Stimulated activated naive B cell treated with anti-CD40 and anti-IgM and Interleukin-4, amounts not matched to agents 10 μg/mL and 1 μg/mL and 100 μg/mL, for 72 hours (primary cell): ENCODE measurements around the gene GBP2.
A peak's percentile ranks its signal among the peaks of the same experiment; 100 is the strongest.

Source experiments
- ATAC-seq, 2 donors: fragments of 150-1000 bp; cut with Tn5 transposase; replicated peaks; 2 replicates each; pipeline ENCODE4 v1.10.0; 2021; ENCODE audit warnings: moderate library complexity in 1 of 2
- DNase-seq: peaks from one replicate; pipeline ENCODE4 v3.0.0; 2021
- H3K27ac Mint-ChIP-seq: one replicate; pipeline ENCODE4 v1.8.0; 2022; ENCODE audit warnings: mild to moderate bottlenecking, mixed read lengths
- H3K27me3 Mint-ChIP-seq, 2 donors: one replicate each; pipeline ENCODE4 v1.8.0; 2022; ENCODE audit warnings: mixed read lengths in 2 of 2
- H3K36me3 Mint-ChIP-seq, 2 donors: one replicate each; pipeline ENCODE4 v1.8.0; 2022; ENCODE audit warnings: mixed read lengths in 2 of 2, mild to moderate bottlenecking in 1 of 2
- H3K4me1 Mint-ChIP-seq, 2 donors: one replicate each; pipeline ENCODE4 v1.8.0; 2022; ENCODE audit warnings: mixed read lengths in 2 of 2, mild to moderate bottlenecking in 1 of 2
- H3K4me3 Mint-ChIP-seq, 2 donors: one replicate each; pipeline ENCODE4 v1.8.0; 2022; ENCODE audit warnings: mild to moderate bottlenecking in 2 of 2, mixed read lengths in 2 of 2, moderate library complexity in 1 of 2
- H3K9me3 Mint-ChIP-seq, 2 donors: one replicate each; pipeline ENCODE4 v1.8.0; 2022; ENCODE audit warnings: mixed read lengths in 2 of 2, mild to moderate bottlenecking in 1 of 2

Gene GBP2, protein sequence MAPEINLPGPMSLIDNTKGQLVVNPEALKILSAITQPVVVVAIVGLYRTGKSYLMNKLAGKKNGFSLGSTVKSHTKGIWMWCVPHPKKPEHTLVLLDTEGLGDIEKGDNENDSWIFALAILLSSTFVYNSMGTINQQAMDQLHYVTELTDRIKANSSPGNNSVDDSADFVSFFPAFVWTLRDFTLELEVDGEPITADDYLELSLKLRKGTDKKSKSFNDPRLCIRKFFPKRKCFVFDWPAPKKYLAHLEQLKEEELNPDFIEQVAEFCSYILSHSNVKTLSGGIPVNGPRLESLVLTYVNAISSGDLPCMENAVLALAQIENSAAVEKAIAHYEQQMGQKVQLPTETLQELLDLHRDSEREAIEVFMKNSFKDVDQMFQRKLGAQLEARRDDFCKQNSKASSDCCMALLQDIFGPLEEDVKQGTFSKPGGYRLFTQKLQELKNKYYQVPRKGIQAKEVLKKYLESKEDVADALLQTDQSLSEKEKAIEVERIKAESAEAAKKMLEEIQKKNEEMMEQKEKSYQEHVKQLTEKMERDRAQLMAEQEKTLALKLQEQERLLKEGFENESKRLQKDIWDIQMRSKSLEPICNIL

DNA sequence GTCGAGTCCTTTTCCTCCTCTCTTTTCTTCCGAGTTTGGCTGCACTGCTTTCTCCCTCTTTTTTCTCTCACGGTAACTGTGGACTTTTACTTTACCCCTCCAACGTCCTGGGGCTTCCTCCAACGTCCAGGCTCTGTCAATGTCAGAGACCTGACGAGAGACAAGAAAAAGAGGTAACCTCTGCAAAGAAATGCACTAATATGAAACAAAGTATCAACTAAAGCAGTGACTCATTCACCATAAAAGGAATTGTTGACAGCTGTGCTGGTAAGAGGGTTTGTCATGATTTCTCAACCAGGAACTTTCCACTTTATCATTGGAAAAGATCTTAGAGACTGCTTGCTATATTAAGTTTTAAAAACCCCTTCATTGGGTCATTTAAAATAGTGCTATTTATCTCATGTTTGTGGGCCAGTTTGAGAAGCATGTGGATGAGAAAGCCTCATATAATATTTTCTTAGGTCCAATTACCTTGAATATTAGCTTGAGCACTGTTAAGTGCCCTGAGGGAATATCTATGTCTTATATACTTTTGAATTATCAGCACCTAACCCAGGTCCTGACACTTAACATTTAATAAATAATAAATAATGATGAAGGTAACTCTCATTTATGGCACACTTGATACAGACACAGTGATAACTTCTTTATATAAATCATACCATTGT lies at the start of gene GBP2:
GBP2 (minus strand) TSS at position 202 of the 668 bp plus-strand sequence. CDS start 4,148 bp downstream, outside the sequence.
- Mint-ChIP-seq H3K4me1 (peaks cover 33 to 60% of the 10 kb centered on the region in 2 donors), H3K4me3 (peak within 1 kb of the TSS; percentile 93 to 98), H3K27ac (peak within 1 kb of the TSS; percentile 97), H3K36me3 (peaks cover 4 to 7% of the 10 kb centered on the region in 2 donors), H3K27me3 (no peaks in the 10 kb centered on the region), H3K9me3 (peaks cover 0 to 1% of the 10 kb centered on the region in 2 donors)
- no peak for DNase-seq
- ATAC-seq: peak; percentile 85 to 86

DNA sequence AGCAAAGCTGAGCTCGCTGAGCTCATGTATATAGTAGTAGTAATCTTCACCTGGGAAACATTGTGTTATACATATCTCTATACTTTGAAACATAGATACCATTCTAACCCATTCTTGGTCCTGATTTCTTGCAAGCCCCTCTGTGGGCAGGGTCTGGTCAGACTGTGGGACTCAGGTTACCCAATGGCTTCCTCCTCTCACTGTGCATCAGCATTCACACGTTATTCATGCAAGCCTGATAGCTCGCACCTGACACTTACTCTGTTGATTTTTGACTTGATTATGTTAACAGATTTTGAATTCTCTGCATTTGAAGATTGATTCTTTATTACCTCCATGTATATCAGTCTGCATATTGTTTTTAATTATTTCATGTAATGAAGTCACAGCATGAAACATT lies 48.6 kb upstream of the GBP2 start:
- Mint-ChIP-seq H3K27ac (no peak overlapping the region), H3K27me3 (no peaks in the 10 kb centered on the region), H3K9me3 (no peaks in the 10 kb centered on the region), H3K4me1 (peaks cover 3 to 5% of the 10 kb centered on the region in 2 donors), H3K4me3 (no peak overlapping the region), H3K36me3 (no peaks in the 10 kb centered on the region)
- no peak for DNase-seq
- ATAC-seq: no peak

DNA sequence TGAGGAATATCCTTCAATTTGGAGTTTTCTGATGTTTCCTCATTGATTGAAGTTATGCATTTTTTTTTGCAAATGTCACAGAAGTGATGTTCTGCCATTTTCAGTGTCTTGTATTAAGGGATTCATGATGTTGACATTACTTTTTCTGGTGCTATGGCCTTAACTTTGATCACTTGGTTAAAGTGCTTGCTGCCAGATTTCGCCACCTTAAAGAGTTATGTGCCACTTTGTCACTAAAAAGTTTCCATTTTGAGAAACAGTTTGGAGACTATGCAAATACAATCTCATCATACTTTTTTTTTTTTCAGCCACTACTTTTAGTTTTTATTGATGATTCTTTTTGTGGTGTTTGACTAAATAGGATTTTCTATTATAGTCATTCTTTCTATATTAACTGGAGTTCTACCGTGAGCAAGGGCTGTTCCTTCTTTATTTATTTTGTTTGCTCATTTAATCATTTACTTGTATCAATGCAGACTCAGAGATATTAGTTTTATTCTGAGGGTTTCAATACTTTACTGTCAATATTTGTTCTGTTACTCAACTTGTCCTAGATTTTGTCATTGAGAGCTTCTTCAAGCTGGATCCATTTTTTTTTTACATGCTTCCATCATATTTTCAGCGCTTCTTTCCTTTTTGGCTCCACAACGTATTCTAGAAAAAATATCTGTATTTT lies 46.7 kb upstream of the GBP2 start:
- Mint-ChIP-seq H3K4me3 (no peak overlapping the region), H3K4me1 (peaks cover 3 to 5% of the 10 kb centered on the region in 2 donors), H3K36me3 (no peaks in the 10 kb centered on the region), H3K27me3 (no peaks in the 10 kb centered on the region), H3K27ac (no peak overlapping the region), H3K9me3 (no peaks in the 10 kb centered on the region)
- DNase-seq (no peak), ATAC-seq (no peak)

GRCh38 chr1:89171067-89171438 lies 45.1 kb upstream of the GBP2 start:
- peak overlapping the region; percentile 6 for H3K27ac Mint-ChIP-seq
- no peaks in the 10 kb centered on the region for H3K9me3 Mint-ChIP-seq
- no peak overlapping the region for H3K4me3 Mint-ChIP-seq
- ATAC-seq: no peak
- H3K4me1 Mint-ChIP-seq: peaks cover 3 to 5% of the 10 kb centered on the region in 2 donors
- no peak for DNase-seq
- no peaks in the 10 kb centered on the region for H3K27me3 Mint-ChIP-seq
- no peaks in the 10 kb centered on the region for H3K36me3 Mint-ChIP-seq

DNA sequence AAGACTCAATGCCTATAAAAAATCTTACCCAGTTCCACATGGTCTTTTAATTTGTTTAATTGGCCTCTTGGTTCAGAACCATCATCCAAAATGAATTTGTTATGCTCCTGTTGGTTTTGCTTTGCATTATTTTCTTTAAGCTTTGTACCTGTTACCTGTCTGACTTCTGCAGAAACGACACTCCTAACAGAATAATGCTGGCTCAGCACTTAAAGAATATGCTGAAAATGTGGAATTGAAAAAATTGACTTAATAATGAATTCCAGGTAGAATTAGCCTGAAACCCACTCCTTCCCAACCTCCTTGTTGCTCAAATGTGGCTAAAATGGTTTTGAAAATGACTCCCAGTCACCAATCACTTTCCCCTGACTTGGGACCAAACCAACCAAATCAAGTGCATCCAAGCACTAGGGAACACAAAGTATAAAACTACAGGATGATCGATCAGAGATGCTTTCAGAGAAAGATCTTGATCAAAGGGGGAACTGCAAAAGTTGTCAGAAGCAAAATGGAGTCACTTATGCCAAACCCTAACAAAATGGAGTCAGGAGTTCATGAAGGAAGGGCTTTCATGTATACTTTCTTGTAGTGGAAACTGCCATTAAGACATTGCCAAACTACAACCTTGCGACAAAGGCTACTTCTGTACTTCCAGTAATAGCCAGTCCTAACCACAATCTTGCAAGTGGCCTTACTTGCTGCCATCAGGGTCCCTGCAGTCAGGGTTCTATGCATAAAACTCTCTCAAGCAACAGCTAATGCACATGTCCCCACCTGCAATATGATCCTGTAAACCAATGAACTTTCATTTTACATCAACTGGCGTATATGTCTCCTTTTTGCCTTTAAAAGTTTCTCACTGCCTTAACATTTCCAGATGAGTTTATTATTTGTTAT lies 44.5 kb upstream of the GBP2 start:
- H3K4me3 Mint-ChIP-seq: no peak overlapping the region
- ATAC-seq (no peak), DNase-seq (no peak)
- H3K4me1 Mint-ChIP-seq: peaks cover 3 to 5% of the 10 kb centered on the region in 2 donors
- H3K36me3 Mint-ChIP-seq: no peaks in the 10 kb centered on the region
- H3K9me3 Mint-ChIP-seq: no peaks in the 10 kb centered on the region
- H3K27me3 Mint-ChIP-seq: no peaks in the 10 kb centered on the region
- no peak overlapping the region for H3K27ac Mint-ChIP-seq

DNA sequence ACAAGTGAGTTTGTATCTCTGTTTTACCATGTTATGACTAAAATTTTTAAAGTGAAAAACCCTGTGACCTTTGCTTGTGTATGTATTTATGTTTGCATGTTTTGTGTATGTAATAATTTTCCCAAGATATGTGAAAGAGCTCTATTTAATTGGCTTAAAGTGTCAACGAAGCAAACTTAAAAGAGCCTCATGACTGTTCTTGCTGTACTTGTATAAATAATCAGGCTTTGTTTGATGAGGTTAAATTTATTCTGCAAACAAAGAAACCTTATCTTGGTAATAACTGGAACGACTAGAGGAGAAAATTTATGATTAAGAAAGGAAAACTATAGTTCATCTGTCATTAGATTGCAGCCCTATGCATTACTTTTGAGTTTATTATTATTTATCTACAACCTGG lies 43.3 kb upstream of the GBP2 start:
- H3K27ac Mint-ChIP-seq: no peak overlapping the region

GRCh38 chr1:89167590-89168230 lies 41.8 kb upstream of the GBP2 start:
- ATAC-seq (no peak), DNase-seq (no peak)
- Mint-ChIP-seq H3K27ac (no peak overlapping the region), H3K4me1 (peaks cover 3 to 5% of the 10 kb centered on the region in 2 donors), H3K36me3 (no peaks in the 10 kb centered on the region), H3K4me3 (no peak overlapping the region), H3K27me3 (no peaks in the 10 kb centered on the region), H3K9me3 (no peaks in the 10 kb centered on the region)

More for the DNA sequence above, 43.3 kb upstream of the GBP2 start:
- H3K9me3 Mint-ChIP-seq: no peaks in the 10 kb centered on the region
- H3K36me3 Mint-ChIP-seq: no peaks in the 10 kb centered on the region
- H3K4me3 Mint-ChIP-seq: no peak overlapping the region
- no peaks in the 10 kb centered on the region for H3K27me3 Mint-ChIP-seq
- ATAC-seq (no peak), DNase-seq (no peak)
- H3K4me1 Mint-ChIP-seq: peaks cover 3 to 5% of the 10 kb centered on the region in 2 donors

GRCh38 chr1:89166705-89167104 lies 40.8 kb upstream of the GBP2 start:
- H3K9me3 Mint-ChIP-seq: peaks cover 0 to under 1% of the 10 kb centered on the region in 2 donors
- H3K4me1 Mint-ChIP-seq: peaks cover 5 to 6% of the 10 kb centered on the region in 2 donors
- H3K27ac Mint-ChIP-seq: no peak overlapping the region
- ATAC-seq (no peak), DNase-seq (no peak)
- H3K27me3 Mint-ChIP-seq: no peaks in the 10 kb centered on the region
- no peaks in the 10 kb centered on the region for H3K36me3 Mint-ChIP-seq
- no peak overlapping the region for H3K4me3 Mint-ChIP-seq

DNA sequence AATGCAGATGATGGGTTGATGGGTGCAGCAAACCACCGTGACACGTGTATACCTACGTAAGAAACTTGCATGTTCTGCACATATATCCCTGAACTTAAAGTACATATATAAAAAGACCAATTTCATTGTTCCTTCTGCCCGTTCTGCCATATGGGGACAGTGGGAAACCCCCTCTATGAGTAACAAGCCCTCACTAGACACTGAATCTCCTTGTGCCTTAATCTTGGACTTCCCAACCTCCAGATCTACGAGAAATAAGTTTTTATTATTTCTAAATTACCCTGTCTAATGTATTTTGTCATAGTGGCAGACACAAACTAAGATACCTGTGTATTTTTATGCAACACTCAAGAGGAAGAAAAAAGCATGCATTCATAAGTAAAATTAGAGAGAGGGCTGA lies 39.9 kb upstream of the GBP2 start:
- H3K27me3 Mint-ChIP-seq: no peaks in the 10 kb centered on the region
- H3K9me3 Mint-ChIP-seq: peaks cover 6 to 7% of the 10 kb centered on the region in 2 donors
- no peak overlapping the region for H3K27ac Mint-ChIP-seq
- H3K36me3 Mint-ChIP-seq: no peaks in the 10 kb centered on the region
- H3K4me3 Mint-ChIP-seq: no peak overlapping the region
- DNase-seq (no peak), ATAC-seq (no peak)
- peaks cover 1 to 3% of the 10 kb centered on the region in 2 donors for H3K4me1 Mint-ChIP-seq

DNA sequence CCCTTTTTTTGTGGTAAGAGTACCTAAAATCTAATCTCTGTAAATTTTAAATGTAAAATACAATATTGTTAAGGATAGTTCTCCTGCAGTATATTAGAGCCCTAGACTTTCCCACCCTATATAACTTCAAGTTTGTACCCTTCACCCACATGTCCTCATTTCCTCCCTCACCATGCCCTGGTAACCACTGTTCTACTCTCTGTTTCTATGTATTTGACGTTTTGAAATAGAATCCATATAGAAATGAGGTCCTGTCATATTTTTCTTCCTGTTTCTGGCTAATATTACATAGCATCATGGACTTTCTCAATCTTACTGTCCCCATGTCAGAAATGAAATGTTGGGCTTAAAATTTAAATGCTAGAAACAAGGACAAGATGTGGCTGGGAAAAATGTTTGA lies 25.1 kb upstream of the GBP2 start:
- DNase-seq: no peak
- peaks cover 0 to 5% of the 10 kb centered on the region in 2 donors for H3K36me3 Mint-ChIP-seq

DNA sequence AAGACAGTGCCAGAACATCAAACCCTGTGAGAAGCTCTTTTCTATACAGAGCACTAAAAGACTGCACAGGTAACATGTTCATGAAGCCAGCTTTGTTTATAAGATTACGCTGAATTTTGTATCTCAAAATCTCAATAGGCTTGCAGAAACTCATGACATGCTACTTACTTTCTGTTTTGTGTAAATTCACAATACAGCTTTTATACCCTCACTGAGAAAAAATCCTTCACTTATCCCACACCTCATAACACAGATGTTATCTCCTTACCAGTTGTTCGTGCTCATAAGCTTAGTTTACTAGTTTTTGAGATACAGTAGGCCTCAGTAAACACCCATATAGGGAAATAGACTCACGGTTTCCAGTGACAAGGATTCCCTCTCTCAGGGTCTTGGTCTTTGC lies 24.1 kb upstream of the GBP2 start:
- Mint-ChIP-seq H3K9me3 (no peaks in the 10 kb centered on the region), H3K4me3 (no peak overlapping the region), H3K27ac (no peak overlapping the region), H3K4me1 (no peaks in the 10 kb centered on the region), H3K36me3 (no peaks in the 10 kb centered on the region), H3K27me3 (no peaks in the 10 kb centered on the region)
- no peak for ATAC-seq
- no peak for DNase-seq

More for the DNA sequence above, 25.1 kb upstream of the GBP2 start:
- no peaks in the 10 kb centered on the region for H3K27me3 Mint-ChIP-seq
- no peak for ATAC-seq
- no peak overlapping the region for H3K4me3 Mint-ChIP-seq
- H3K4me1 Mint-ChIP-seq: no peaks in the 10 kb centered on the region
- H3K9me3 Mint-ChIP-seq: peaks cover 0 to 2% of the 10 kb centered on the region in 2 donors
- H3K27ac Mint-ChIP-seq: no peak overlapping the region

GRCh38 chr1:89149229-89149628 lies 23.3 kb upstream of the GBP2 start:
- no peak for DNase-seq
- Mint-ChIP-seq H3K4me3 (no peak overlapping the region), H3K4me1 (no peaks in the 10 kb centered on the region), H3K36me3 (no peaks in the 10 kb centered on the region), H3K9me3 (no peaks in the 10 kb centered on the region), H3K27ac (no peak overlapping the region), H3K27me3 (no peaks in the 10 kb centered on the region)
- ATAC-seq: no peak
